CD1c-positive myeloid dendritic cell (primary cell): ENCODE measurements around the gene IRF8.
"Not testable (repeated sequence)": the region's sequence is repeated elsewhere in the genome, so short reads cannot be mapped to it uniquely, and the experiment has no call there.

Experiments
- DNase-seq: peaks from one replicate; pipeline ENCODE4 v3.0.0-alpha.2; 2016; ENCODE audit errors: extremely low spot score

Gene IRF8

GRCh38 chr16:85898521-85899442 is at the start of gene IRF8:
TSS of gene IRF8 (plus strand) at chr16:85899162. CDS start at chr16:85903016, 3,854 bp downstream.
- DNase-seq = peak; percentile 88

GRCh38 chr16:85849388-85849787 is 49.6 kb upstream of the IRF8 start:
- no peak for DNase-seq

- no peak for DNase-seq
Observed at GRCh38 chr16:85850344-85850880, 48.5 kb upstream of the IRF8 start.

- peak; percentile 38 for DNase-seq
Observed at GRCh38 chr16:85851034-85851785, 47.8 kb upstream of the IRF8 start.

- DNase-seq = peak; percentile 65
Observed at GRCh38 chr16:85853547-85854545, 45.1 kb upstream of the IRF8 start.

GRCh38 chr16:85854935-85855334 is 44.0 kb upstream of the IRF8 start:
- no peak for DNase-seq

GRCh38 chr16:85856079-85856478 is 42.9 kb upstream of the IRF8 start:
- DNase-seq = no peak

- peak; percentile 46 for DNase-seq
Observed at GRCh38 chr16:85856585-85856984, 42.4 kb upstream of the IRF8 start.

- DNase-seq = no peak
Observed at GRCh38 chr16:85857406-85857805, 41.6 kb upstream of the IRF8 start.

GRCh38 chr16:85858571-85858970 is 40.4 kb upstream of the IRF8 start:
- DNase-seq = not testable (repeated sequence)

- peak; percentile 55 for DNase-seq
Observed at GRCh38 chr16:85858984-85859817, 39.8 kb upstream of the IRF8 start.

- peak; percentile 70 for DNase-seq
Observed at GRCh38 chr16:85859818-85860125, 39.2 kb upstream of the IRF8 start.

- peak; percentile 85 for DNase-seq
Observed at GRCh38 chr16:85860413-85861094, 38.4 kb upstream of the IRF8 start.

GRCh38 chr16:85861095-85861825 is 37.7 kb upstream of the IRF8 start:
- no peak for DNase-seq

GRCh38 chr16:85862476-85863383 is 36.2 kb upstream of the IRF8 start:
- peak; percentile 28 for DNase-seq

- DNase-seq = no peak
Observed at GRCh38 chr16:85863384-85863774, 35.6 kb upstream of the IRF8 start.

GRCh38 chr16:85864965-85865364 is 34.0 kb upstream of the IRF8 start:
- DNase-seq = no peak

- no peak for DNase-seq
Observed at GRCh38 chr16:85867189-85867588, 31.8 kb upstream of the IRF8 start.
